GM19328 (cell line): ENCODE data around the gene EFCAB6.

ENCODE experiments used
- ATAC-seq: cut with Tn5 transposase; IDR thresholded peaks from one replicate; pipeline ENCODE4 v1.9.1; 2021; ENCODE audit warnings: mild to moderate bottlenecking, moderate library complexity; ENCODE audit not compliant: unreplicated experiment

The EFCAB6 gene

GRCh38 chr22:43643387-43643786, 168.7 kb downstream of the EFCAB6 start:
- ATAC-seq: no peak

DNA sequence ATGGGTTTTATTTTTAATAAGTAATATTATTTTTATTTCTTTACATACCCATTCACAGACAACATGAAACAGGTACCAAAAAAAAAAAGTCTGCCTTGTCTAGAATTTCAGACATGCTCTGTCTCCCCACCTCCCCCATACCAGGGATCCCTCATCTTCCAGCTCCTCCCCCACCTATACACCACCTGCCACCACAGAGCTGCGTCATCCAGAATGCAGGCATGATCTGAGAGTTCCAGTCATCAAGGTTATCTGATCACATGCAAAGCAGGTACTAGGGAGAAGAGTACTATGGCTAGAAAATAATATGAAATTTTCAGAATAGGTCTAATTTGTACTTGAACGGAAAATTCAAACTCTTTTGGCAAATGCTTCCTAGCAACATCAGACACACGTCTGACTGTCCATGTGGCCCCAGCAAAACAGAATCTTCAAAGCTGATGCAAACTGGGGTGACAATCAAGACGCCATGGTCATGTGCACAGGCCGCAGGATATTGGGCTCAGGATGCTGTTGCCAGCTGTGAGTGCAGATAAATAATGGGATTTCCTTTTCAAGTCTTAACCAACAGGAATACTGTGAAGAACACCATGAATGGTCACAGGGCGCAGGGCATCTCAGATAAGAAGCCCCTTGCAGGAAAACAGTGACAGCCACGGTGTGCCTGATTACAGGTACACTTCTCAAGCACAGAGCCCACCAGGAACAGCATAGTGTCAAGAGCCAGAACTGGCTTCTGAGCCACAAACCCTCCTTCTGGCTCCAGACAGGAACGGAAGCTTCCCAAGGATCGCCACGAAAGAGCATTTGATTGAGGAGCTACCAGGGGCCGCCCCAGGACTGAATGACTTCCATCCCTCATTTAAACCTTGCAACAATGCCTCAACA, 169.5 kb downstream of the EFCAB6 start:
- ATAC-seq: no peak

DNA sequence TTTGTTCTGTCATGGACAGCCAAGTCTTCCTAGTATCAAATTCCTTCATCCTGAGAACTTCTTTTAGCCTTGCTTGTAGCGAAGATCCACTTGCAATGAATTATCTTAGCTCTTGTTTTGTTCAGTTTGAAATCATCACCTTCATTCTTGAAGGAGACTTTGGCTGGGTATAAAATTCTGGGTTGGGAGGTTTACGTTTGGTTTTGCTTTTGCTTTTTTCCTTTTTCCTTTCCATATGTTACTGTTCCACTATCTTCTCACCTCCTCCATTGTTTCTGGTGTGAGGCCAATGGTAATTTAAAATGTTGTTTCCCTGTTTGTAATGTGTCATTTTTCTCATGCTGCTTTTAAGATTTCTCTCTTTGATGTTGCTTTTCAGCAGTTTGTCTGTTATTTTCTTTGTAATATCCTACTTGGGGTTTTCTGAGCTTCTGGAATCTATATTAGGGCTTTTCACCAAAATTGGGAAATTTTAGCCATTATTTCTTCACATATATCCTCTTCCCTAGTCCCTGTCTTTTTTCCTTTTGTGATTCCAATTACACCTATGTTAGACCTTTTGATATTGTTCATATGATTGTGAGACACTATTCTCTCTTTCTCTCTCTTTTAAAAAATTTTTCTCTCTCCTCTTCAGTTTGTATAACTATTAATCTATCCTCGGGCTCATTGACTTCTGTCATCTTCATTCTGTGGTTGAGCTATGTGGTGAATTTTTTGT, 172.7 kb downstream of the EFCAB6 start:
- no peak for ATAC-seq

DNA sequence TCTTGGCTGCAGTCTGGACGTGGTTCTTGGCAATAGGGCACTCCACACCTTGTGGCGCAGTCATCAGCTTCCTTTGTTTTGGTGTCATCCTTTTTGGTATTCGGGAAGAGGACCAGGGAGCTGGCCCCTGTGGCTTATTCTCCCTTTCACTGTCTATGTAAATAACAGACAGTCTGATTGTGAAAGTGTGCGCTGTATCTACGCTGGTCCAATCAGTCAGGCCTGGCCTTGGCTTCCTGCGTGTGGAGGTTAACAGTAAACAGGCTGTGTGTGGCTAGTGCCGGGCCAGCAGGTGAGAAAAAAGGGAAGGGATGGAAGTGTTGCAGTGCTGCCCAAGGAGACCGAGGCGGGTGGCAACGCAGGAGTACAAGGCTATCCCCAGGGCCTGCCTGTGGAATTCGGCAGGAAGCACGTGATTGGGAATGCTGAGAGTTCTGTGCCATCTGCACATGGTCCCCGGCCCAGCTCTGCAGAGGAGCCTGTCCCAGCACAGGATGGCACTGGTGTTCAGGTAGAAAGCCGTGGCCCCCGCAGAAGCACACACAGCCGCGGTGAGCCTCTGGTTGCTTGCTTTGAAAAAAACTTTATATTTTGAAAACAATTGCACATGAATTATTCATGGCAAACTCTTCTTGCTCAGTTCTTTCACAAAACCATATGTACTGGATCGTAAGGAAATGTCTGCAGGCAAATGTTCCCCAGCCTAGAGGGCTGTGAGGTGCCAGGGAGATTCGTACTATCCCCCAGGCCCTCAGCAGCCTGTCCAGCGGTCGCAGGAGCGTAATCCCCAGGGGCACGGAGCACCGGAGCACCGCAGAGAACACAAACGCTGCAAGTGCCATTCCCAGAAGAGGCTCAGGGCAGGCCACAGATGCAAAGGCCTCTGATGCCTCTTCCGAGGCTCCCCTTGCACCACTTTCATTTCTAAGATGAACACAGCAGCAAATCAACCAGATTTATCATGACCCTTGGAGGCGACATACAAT, 174.5 kb downstream of the EFCAB6 start:
- no peak for ATAC-seq

- ATAC-seq: no peak
These were observed 176.0 kb downstream of the EFCAB6 start for GRCh38 chr22:43636086-43636485.

DNA sequence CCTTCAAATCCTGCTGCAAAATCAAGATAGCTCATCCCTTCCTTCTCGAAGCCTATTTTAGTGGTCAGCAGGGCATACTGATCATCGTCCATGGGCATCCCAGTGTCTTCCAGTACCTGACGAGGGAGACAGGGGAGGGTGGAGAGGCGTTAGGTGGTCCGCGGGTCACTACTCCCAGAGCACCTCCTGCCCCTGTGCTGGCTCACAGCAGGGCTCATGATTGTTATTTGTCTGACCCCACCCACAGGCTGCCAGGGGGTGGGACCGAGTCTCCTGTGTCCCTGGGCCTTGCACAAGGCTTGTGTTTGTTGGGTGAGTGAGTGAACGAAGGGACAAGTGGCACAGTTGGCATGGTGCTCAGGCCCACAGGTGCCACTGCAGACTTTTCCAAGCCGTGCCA, 177.0 kb downstream of the EFCAB6 start:
- ATAC-seq: no peak

GRCh38 chr22:43634316-43634715, 177.8 kb downstream of the EFCAB6 start:
- ATAC-seq: no peak

DNA sequence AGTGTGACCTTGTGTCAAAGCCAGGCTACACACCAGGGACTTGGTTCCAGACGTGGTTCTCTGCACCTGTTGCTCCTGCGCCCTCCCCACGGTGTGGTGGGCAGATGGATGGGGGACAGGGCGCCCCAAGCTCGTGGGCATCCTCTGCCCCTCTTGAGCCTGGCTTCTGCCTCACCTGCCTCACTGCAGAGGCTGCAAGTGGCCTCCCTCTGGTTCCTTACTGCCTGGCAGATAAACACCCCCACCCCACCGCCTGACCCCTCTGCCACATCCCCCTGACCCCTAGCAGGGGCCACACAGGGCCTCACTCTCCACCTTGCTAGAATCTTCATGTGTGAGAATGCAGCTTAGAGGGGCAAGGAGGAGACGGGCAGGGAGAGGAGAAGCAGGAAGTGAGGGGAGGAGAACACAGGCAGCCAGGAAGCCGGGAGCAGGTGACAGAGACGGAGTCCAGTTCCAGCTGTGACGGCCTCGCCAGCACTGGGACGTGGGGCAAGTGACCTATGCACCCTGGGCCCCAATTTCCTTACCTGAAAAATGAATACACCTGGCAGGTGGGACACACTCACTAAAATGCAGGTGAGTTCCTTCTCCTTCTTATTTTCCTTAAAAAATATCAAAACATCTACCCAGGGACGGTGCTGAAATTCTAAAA, 178.3 kb downstream of the EFCAB6 start:
- ATAC-seq: no peak

DNA sequence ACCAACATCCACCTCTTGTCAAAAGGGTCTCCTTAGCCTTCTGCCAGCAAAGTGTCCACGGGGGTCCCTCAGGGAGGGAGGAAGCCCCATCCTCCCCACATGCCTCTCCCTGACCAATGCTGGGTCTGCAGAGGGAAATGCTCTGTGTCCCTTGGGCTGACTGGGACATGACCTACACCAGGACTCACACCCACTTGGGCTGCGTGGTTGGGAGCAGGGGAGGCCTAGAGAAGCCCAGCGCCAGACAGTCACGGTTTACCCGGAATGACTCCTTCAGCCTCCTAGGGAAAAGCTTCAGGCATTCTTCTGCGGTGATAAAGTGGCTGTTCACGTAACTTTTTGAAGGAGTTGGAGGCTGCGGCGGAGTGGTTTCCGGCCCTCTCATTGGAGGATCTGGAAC, 180.3 kb downstream of the EFCAB6 start:
- no peak for ATAC-seq

DNA sequence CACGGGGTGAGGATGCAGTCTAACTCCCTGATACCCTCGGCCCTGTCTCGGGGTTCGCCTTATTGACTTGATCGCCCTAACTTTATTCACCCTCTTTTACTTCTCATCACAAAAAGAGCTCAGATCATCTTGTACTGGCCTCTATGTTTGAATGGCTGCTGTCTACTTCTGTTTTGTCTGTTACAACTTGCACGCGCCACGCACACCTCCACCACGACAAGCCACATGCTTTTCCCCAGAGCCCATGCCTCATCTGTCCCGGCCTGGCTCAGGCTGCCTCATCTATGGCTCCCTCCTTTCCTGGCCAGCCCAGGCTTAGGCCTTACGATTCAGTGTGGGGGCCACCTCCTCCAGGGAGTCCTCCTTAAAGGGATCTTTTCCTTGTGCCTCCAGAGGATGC, 180.9 kb downstream of the EFCAB6 start:
- ATAC-seq: no peak

GRCh38 chr22:43630451-43630850, 181.7 kb downstream of the EFCAB6 start:
- no peak for ATAC-seq

DNA sequence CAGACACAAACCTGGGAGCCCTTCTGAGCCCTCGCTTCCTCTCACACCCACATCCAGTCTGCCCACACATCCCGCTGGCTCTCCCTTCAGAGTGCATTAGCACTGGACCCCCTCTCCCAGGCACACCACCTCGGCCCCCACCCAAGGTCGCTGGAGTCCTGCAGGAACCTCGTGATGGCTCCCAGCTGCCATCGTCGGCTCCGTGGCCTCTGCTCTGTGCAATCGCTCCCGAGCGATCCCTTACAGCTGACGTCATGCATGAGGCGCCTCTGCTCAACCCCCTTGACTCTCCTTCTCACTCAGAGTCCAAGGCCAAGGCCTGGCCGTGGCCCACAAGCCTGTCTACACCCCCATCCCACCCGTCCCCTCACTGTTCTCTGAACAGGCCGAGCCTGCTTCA, 183.9 kb downstream of the EFCAB6 start:
- ATAC-seq: no peak

DNA sequence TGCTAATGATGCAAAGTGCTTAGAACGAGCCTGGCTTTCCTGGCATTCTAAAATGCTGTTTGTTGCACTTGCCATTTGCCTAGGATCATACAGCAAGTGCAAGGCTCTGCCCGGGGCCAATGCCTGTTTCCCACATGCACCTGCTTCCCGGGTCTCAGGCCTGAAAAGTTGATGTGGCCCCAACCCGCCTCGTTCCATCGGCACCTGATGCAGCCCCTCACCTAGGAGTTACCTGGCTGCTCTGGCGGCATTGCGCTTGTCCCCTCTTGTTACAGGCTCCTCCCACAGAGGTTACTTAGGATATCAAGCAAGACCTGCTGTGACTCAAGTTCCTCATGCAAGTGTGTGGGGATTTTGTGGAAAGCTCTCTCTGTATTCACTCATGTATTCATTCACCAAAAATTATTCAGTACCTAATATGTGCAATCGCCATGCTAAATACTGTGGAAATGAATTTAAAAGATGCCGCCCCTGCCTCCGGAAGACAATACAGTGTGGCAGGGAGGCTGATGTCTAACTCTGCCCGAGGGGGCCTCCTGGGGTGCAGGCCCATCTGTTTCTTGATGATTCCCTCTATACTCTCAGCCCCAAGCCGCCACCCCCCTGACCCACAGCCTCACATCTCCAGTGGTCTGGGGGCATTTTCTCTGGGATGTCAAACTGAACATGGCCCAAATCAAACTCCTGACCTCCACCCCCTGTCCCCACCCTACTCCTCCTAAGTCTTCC, 184.5 kb downstream of the EFCAB6 start:
- ATAC-seq: no peak

DNA sequence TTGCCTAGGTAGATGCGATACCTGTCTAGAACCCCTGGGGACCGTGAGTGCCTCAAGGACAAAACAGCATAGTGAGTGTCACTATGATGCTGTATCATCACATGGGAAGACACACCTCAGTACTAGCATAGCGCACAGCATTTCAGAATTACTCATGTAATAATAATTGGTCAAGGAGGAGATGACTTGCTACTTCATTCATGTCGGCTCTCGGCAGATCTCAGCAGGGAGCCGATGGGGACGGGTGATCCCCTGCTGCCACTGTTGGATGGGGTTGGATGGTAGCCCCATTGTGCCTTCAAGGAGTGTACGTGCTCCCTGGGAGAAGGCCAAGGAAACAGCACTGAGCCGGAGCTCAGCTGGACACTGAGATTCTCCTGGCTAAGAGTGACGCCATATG, 186.9 kb downstream of the EFCAB6 start:
- no peak for ATAC-seq

DNA sequence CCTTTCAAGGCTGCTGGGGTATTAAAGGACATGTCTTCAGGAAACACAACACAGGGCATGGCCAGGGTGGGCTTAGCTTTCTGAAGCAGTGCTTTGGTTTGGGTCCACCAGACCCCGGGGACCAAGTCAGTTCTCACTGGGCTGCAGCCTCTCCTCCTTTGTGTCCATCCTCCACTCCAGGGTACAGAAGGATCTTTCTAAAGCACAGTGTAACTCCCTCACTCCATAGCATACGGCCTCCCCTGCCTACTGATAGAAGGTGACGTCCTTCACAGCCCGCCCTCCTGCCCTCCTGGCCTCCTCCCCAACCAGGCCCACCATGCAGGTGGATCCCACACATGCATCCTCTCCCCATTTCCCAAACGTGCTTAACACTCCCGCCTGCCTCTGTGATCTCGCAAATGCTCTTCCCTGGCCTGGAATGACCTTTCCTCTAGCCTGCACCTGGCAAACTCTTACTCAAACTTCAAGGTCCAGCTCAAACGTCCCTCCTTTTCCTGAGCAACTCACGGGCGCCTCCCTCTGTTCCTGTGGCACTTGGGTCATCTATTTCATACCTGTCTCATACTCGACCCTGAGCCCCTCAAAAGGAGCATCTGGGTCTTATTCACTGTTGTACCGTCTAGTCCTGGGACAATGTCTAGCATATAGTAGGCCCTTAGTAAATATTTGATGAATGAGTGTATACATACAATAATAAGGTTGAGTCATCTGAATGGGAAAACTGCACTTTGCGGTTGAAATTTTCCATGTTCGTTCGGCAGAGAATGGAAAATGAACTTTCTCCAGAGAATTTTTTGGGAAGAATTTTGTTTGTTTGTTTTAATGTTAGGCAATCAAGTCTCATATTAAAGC, 187.7 kb downstream of the EFCAB6 start:
- no peak for ATAC-seq

GRCh38 chr22:43622886-43623285, 189.2 kb downstream of the EFCAB6 start:
- ATAC-seq: no peak

- no peak for ATAC-seq
These were observed 191.9 kb downstream of the EFCAB6 start for GRCh38 chr22:43620197-43620596.

DNA sequence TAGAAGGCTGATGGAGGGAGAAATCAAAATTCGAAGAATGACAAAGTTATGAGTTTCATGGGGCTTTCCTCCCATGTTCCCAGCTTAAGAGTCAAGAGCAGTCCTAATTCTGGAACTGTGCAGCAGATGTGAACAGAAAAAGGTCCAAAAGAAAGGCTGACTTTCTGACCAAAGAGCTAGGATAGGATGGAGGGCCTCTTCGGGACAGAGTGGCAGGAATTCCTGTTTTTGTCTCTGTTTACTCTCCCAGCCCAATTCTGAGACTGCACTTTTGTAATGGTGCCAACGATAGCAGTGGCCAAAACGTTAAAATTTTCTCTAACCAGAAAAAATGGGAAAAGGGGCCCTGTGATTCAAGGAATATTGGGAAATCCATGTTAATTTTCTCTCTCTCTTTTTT, 193.6 kb downstream of the EFCAB6 start:
- ATAC-seq: no peak

GRCh38 chr22:43616645-43617044, 195.5 kb downstream of the EFCAB6 start:
- ATAC-seq: no peak
